Prostate gland (tissue), 2 donors: ENCODE results near the gene TMEM238L. TPM values are rescaled to one million over a fixed set of nuclear protein-coding genes. Genes with fewer than 3 reads are reported as not detected.

Experiments used
- DNase-seq: peaks from one replicate; pipeline ENCODE4 v3.0.0-alpha.2; 2019; ENCODE audit warnings: low spot score
- H3K27ac ChIP-seq, 2 donors: fragments of 200-600 bp; sonication (generic); 2 replicates each; pipeline ENCODE4 v1.5.1; 2017 to 2019
- H3K27me3 ChIP-seq: fragments of 200-600 bp; sonication (generic); replicated peaks from 2 replicates; pipeline ENCODE4 v1.5.1; 2019; ENCODE audit not compliant: insufficient read depth
- H3K36me3 ChIP-seq, 2 donors: fragments of 200-600 bp; sonication (generic); 1 replicate in 1 of 2; 2 replicates in 1 of 2; pipeline versions ENCODE4 v1.5.1 to v1.8.1; 2017 to 2019
- H3K4me1 ChIP-seq: fragments of 200-600 bp; sonication (generic); replicated peaks from 2 replicates; pipeline ENCODE4 v1.5.1; 2019
- H3K4me3 ChIP-seq, 2 donors: fragments of 200-600 bp; sonication (generic); 2 replicates each; pipeline ENCODE4 v1.5.1; 2017 to 2019
- H3K9me3 ChIP-seq: fragments of 200-600 bp; sonication (generic); 2 replicates; pipeline ENCODE4 v1.5.1; 2017
- POLR2A ChIP-seq: fragments of 450-650 bp; IDR thresholded peaks from one replicate; pipeline ENCODE4 v1.6.1; 2016; ENCODE audit warnings: antibody characterized with exemption, mild to moderate bottlenecking
- POLR2AphosphoS5 ChIP-seq: sonication (generic); formaldehyde crosslinking; IDR thresholded peaks from one replicate; pipeline ENCODE4 v1.6.1; 2017; ENCODE audit warnings: antibody characterized with exemption
- WGBS: methylation state at CpG from one replicate; pipeline ENCODE4 v1.1.5; 2018; 5-methylcytosine and 5-hydroxymethylcytosine counted together
- intact Hi-C: fragments of 100-400 bp; cut with DNase I; formaldehyde crosslinking; loops from one replicate; pipeline ENCODE4 v1.14.2; 2022
- total RNA-seq, 2 donors: library from RNA; depleted of rRNA; stranded (reverse); fragments of >200 nt; gene quantifications; one replicate each; pipeline ENCODE4 v1.1.0, GENCODE V29; 2016
- TF ChIP-seq, protein P1 (sequence below), 4 experiments: fragments of 200-600 bp in 2 of 4; fragments of 450-650 bp in 2 of 4; sonication (generic) in 2 of 4; IDR thresholded peaks; 1 replicate in 3 of 4; 2 replicates in 1 of 4; pipeline ENCODE4 v1.5.1; 2016 to 2019; ENCODE audit warnings: antibody characterized with exemption in 4 of 4, mild to moderate bottlenecking in 2 of 4, moderate library complexity in 2 of 4

The TMEM238L gene
- total RNA-seq, 2 donors from 2014 or later: 7.7 to 12.0 TPM

DNA sequence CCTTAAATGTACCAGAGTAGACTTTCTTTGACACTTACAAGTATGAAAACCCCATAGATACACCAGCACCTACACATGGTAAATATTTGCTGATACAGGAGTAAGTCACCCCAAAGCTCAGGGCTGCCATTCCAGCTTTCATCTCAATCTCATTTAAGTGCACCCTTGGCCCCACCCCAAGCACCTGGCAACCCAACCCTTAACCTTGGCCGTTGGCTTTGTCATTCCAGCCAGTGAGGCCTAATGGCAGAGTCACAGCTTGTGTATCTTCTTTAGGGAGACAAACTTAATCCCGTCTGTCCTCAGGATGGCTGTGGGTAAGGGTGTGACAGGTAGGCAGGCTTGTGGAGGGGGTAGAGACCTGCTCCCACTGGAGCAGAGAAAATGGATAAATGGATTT lies 42.6 kb downstream of the TMEM238L start:
- WGBS: 79% methylated on average over 2 of the region's 2 CpGs
- no peaks in the 10 kb centered on the region for H3K4me1 ChIP-seq
- TF ChIP-seq, protein P1, sequence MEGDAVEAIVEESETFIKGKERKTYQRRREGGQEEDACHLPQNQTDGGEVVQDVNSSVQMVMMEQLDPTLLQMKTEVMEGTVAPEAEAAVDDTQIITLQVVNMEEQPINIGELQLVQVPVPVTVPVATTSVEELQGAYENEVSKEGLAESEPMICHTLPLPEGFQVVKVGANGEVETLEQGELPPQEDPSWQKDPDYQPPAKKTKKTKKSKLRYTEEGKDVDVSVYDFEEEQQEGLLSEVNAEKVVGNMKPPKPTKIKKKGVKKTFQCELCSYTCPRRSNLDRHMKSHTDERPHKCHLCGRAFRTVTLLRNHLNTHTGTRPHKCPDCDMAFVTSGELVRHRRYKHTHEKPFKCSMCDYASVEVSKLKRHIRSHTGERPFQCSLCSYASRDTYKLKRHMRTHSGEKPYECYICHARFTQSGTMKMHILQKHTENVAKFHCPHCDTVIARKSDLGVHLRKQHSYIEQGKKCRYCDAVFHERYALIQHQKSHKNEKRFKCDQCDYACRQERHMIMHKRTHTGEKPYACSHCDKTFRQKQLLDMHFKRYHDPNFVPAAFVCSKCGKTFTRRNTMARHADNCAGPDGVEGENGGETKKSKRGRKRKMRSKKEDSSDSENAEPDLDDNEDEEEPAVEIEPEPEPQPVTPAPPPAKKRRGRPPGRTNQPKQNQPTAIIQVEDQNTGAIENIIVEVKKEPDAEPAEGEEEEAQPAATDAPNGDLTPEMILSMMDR (IDR thresholded peaks at IDR 0.05): no peak
- TF ChIP-seq POLR2A (no peak), POLR2AphosphoS5 (no peak)
- H3K36me3 ChIP-seq: no peaks in the 10 kb centered on the region
- intact Hi-C loops: no loop called here
- no peak for DNase-seq
- no peaks in the 10 kb centered on the region for H3K27me3 ChIP-seq
- H3K9me3 ChIP-seq: no peaks in the 10 kb centered on the region
- no peak overlapping the region for H3K27ac ChIP-seq
- H3K4me3 ChIP-seq: no peak overlapping the region

DNA sequence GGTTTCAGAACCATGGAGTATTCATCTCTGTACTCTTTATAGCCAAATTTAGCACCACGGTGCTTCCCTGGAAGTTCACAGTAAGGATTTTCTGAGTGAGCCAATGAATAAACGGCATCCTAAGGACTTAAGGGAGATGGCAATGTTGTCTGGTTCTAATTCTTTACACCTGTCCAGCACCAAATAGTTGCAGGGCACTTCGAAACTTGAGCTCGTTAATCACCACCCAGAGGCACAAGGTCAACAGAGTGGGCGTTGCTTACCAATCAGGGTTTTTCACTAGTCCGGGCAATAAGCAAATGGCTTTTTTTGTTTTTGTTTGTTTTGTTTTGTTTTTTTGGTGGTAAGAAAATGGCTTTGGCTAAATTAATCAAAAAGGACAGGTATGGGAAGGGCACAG lies 45.8 kb downstream of the TMEM238L start:
- no peak overlapping the region for H3K4me3 ChIP-seq
- no peaks in the 10 kb centered on the region for H3K9me3 ChIP-seq
- H3K27ac ChIP-seq: no peak overlapping the region
- no peaks in the 10 kb centered on the region for H3K36me3 ChIP-seq
- intact Hi-C loops: no loop called here
- DNase-seq: no peak
- WGBS: 87% methylated on average over 6 of the region's 6 CpGs
- no peaks in the 10 kb centered on the region for H3K27me3 ChIP-seq
- TF ChIP-seq POLR2A (no peak), POLR2AphosphoS5 (no peak)
- TF ChIP-seq, protein P1 (IDR thresholded peaks at IDR 0.05): no peak
- no peaks in the 10 kb centered on the region for H3K4me1 ChIP-seq

DNA sequence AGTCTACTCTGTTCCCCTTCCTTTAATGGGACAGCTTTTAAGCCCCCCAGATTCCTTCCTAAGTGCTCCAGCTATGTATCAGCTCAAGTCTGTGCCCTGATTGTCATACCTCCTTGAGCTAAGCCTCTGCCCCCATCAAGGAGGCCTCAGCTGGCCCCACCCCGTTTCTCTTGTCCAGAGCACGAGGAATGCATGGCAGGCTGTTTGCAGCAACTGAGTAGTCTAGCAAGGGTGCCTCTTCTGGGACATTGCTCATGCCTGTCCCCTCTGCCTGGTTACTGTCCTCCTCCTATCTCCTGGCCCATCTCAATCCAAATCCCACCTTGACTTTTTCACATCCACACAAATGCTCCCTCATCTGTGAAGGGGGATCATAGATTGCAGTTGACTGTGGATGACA lies 46.3 kb downstream of the TMEM238L start:
- no peaks in the 10 kb centered on the region for H3K9me3 ChIP-seq
- no peaks in the 10 kb centered on the region for H3K36me3 ChIP-seq
- H3K27ac ChIP-seq: no peak overlapping the region
- no peaks in the 10 kb centered on the region for H3K27me3 ChIP-seq
- no peaks in the 10 kb centered on the region for H3K4me1 ChIP-seq
- H3K4me3 ChIP-seq: no peak overlapping the region
- intact Hi-C loops: no loop called here
- WGBS: 54% methylated on average over 2 of the region's 2 CpGs
- TF ChIP-seq, protein P1 (IDR thresholded peaks at IDR 0.05): no peak
- TF ChIP-seq POLR2A (no peak), POLR2AphosphoS5 (no peak)
- DNase-seq: no peak

DNA sequence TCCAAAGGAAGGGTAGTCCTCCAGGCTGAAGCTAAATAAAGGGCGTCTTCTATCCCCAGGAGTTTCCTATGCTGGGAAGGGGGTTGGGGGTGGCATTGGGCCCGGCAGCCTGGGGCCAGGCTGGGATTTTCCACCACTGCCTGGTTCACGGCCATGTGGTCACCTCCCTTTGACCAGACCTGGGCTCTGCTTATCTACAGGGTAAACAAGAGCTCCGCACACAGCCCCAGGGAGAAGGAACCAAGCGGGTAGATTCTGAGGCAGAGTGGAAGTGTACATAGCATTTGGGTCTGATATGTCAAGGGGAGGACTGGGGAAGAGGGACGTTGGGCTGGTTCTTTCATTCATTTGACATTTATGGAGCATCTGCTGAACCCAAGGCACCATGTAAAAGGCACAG lies 46.8 kb downstream of the TMEM238L start:
- intact Hi-C loops: no loop called here
- Histone ChIP-seq H3K4me1 (no peaks in the 10 kb centered on the region), H3K27me3 (no peaks in the 10 kb centered on the region), H3K36me3 (no peaks in the 10 kb centered on the region), H3K27ac (no peak overlapping the region), H3K4me3 (no peak overlapping the region), H3K9me3 (no peaks in the 10 kb centered on the region)
- TF ChIP-seq, protein P1 (IDR thresholded peaks at IDR 0.05): no peak
- TF ChIP-seq POLR2A: no peak
- TF ChIP-seq POLR2AphosphoS5: no peak
- WGBS: 83% methylated on average over 6 of the region's 6 CpGs
- DNase-seq: no peak

DNA sequence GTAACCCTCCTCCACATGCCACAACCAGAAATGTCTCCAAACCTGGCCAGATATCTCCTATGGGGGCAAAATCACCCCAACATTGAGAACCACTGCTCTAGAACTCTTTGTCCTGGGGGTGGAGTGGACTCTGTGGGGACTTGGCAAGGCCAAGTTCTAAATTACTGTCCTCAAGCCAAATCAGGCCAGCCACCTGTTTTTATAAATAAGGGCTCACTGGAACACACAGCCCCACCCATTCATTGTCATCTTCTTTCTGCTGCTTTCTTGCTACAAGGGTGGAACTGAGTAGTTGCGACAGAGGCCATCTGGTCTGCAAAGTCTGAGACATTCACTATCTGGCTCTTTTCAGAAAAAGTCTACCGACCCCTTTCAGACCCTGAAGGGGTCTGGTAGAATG lies 47.3 kb downstream of the TMEM238L start:
- Histone ChIP-seq H3K9me3 (no peaks in the 10 kb centered on the region), H3K36me3 (no peaks in the 10 kb centered on the region), H3K4me1 (no peaks in the 10 kb centered on the region), H3K27me3 (no peaks in the 10 kb centered on the region), H3K4me3 (no peak overlapping the region), H3K27ac (no peak overlapping the region)
- intact Hi-C loops: no loop called here
- TF ChIP-seq, protein P1 (IDR thresholded peaks at IDR 0.05): no peak
- TF ChIP-seq POLR2AphosphoS5 (no peak), POLR2A (no peak)
- no peak for DNase-seq
- WGBS: 97% methylated on average over 2 of the region's 2 CpGs
